OCI-LY3 (cell line): ENCODE measurements around the gene E2F1.

ENCODE experiments used
- EZH2phosphoT487 ChIP-seq: fragments of 200-600 bp; shearing (Covaris generic); IDR thresholded peaks from 2 replicates; pipeline ENCODE4 v1.6.1; 2018; ENCODE audit warnings: antibody characterized with exemption, mixed run types, low read depth
- TF ChIP-seq, protein P1 (sequence below): fragments of 200-600, 300-600 bp; sonication (generic); IDR thresholded peaks from 2 replicates; pipeline ENCODE4 v1.5.1; 2014; ENCODE audit warnings: antibody characterized with exemption, low read length, low read depth

DNA sequence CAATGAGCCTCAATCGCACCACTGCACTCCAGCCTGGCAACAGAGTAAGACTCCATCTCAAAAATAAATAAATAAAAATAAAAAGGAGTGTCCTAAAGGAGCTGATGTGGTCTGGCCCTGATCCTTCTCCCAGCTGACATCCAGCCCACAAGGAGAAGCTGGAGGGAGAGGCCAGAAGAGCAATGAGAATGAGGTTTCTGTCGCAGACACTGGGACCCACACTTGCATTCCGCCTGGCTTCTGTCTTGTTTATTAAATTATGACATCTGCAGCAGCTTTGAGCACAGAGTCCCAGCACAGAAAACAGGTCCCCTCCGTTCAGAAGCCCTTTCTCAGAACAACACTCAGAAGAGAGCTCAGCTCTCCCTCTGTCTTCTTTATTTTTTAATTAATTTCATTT, 10.3 kb upstream of the E2F1 start:
- TF ChIP-seq, protein P1, sequence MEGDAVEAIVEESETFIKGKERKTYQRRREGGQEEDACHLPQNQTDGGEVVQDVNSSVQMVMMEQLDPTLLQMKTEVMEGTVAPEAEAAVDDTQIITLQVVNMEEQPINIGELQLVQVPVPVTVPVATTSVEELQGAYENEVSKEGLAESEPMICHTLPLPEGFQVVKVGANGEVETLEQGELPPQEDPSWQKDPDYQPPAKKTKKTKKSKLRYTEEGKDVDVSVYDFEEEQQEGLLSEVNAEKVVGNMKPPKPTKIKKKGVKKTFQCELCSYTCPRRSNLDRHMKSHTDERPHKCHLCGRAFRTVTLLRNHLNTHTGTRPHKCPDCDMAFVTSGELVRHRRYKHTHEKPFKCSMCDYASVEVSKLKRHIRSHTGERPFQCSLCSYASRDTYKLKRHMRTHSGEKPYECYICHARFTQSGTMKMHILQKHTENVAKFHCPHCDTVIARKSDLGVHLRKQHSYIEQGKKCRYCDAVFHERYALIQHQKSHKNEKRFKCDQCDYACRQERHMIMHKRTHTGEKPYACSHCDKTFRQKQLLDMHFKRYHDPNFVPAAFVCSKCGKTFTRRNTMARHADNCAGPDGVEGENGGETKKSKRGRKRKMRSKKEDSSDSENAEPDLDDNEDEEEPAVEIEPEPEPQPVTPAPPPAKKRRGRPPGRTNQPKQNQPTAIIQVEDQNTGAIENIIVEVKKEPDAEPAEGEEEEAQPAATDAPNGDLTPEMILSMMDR = no peak
- no peak for TF ChIP-seq EZH2phosphoT487
